Naive thymus-derived CD4-positive, alpha-beta T cell (primary cell): ENCODE data around the gene INPP5A. TPM values are rescaled to one million over a fixed set of nuclear protein-coding genes. Genes with fewer than 3 reads are reported as not detected.

ENCODE experiments used
- ATAC-seq: fragments of 150-1000 bp; cut with Tn5 transposase; 2 replicates; pipeline ENCODE4 v1.10.0; 2021; ENCODE audit warnings: mild to moderate bottlenecking, moderate library complexity
- CTCF ChIA-PET: fragments of 350-600 bp; sonication (Branson Sonifier 250); formaldehyde crosslinking; loops from one replicate; lab custom pipeline; 2021; ENCODE audit warnings: antibody characterized with exemption; lab: Charles Lee
- POLR2A ChIA-PET: fragments of 350-600 bp; sonication (Branson Sonifier 250); formaldehyde crosslinking; loops from one replicate; lab custom pipeline; 2021; ENCODE audit warnings: antibody characterized with exemption, inconsistent platforms; lab: Charles Lee
- DNase-seq, 9 donors: peaks; one replicate each; pipeline versions ENCODE4 v3.0.0 to v3.0.0-alpha.2; 2020 to 2022; ENCODE audit warnings: mixed read lengths in 1 of 9
- H3K27ac ChIP-seq: one replicate; pipeline ENCODE4 v1.7.0; 2013; ENCODE audit warnings: mild to moderate bottlenecking, low read depth, low read length, moderate library complexity
- H3K27me3 ChIP-seq, 2 donors: one replicate each; pipeline ENCODE4 v1.7.0; 2013; ENCODE audit warnings: low read length in 2 of 2, mild to moderate bottlenecking in 2 of 2, moderate library complexity in 2 of 2; ENCODE audit not compliant: control insufficient read depth in 2 of 2, insufficient read depth in 2 of 2
- H3K36me3 ChIP-seq, 3 experiments: 1 replicate in 2 of 3; 2 replicates in 1 of 3; pipeline ENCODE4 v1.7.0; 2013; ENCODE audit warnings: low read length in 3 of 3, mild to moderate bottlenecking in 3 of 3, moderate library complexity in 1 of 3; ENCODE audit not compliant: insufficient read depth in 3 of 3, control insufficient read depth in 2 of 3
- H3K4me1 ChIP-seq, 2 donors: one replicate each; pipeline ENCODE4 v1.7.0; 2013; ENCODE audit warnings: low read length in 2 of 2, mild to moderate bottlenecking in 2 of 2, moderate library complexity in 1 of 2; ENCODE audit not compliant: control insufficient read depth in 2 of 2, insufficient read depth in 2 of 2
- H3K4me3 ChIP-seq: 2 replicates; pipeline ENCODE4 v1.7.0; 2013; ENCODE audit warnings: mild to moderate bottlenecking, low read length
- H3K9me3 ChIP-seq, 3 experiments: 1 replicate in 2 of 3; 2 replicates in 1 of 3; pipeline ENCODE4 v1.7.0; 2013; ENCODE audit warnings: low read length in 3 of 3; ENCODE audit not compliant: control insufficient read depth in 2 of 3
- H3K27ac Mint-ChIP-seq, 9 donors: one replicate each; pipeline ENCODE4 v1.8.0; 2020 to 2022; ENCODE audit warnings: mixed read lengths in 9 of 9, mild to moderate bottlenecking in 8 of 9, moderate library complexity in 5 of 9, inconsistent platforms in 2 of 9
- H3K27me3 Mint-ChIP-seq, 5 donors: one replicate each; pipeline ENCODE4 v1.8.0; 2021 to 2022; ENCODE audit warnings: mixed read lengths in 5 of 5, mild to moderate bottlenecking in 1 of 5
- H3K36me3 Mint-ChIP-seq, 5 donors: one replicate each; pipeline ENCODE4 v1.8.0; 2020 to 2022; ENCODE audit warnings: mixed read lengths in 5 of 5, mild to moderate bottlenecking in 3 of 5, inconsistent platforms in 1 of 5
- H3K4me1 Mint-ChIP-seq, 7 donors: one replicate each; pipeline ENCODE4 v1.8.0; 2020 to 2022; ENCODE audit warnings: mixed read lengths in 7 of 7, mild to moderate bottlenecking in 3 of 7, inconsistent platforms in 1 of 7
- H3K4me3 Mint-ChIP-seq, 10 donors: one replicate each; pipeline ENCODE4 v1.8.0; 2020 to 2022; ENCODE audit warnings: mild to moderate bottlenecking in 10 of 10, mixed read lengths in 10 of 10, moderate library complexity in 6 of 10, inconsistent platforms in 2 of 10
- H3K9me3 Mint-ChIP-seq, 11 donors: one replicate each; pipeline ENCODE4 v1.8.0; 2020 to 2022; ENCODE audit warnings: mixed read lengths in 11 of 11, mild to moderate bottlenecking in 4 of 11, inconsistent platforms in 1 of 11, moderate library complexity in 1 of 11
- intact Hi-C, 2 donors: fragments of 100-400 bp; cut with micrococcal nuclease; formaldehyde crosslinking; loops; one replicate each; pipeline ENCODE4 v1.15.1; 2023
- polyA plus RNA-seq, 2 donors: library from polyadenylated mRNA; unstranded; fragments of 300-500 nt; fragmentation: Illumina TruSeq; gene quantifications; one replicate each; pipeline ENCODE4 v1.2.3, GENCODE V29; 2021
- total RNA-seq, 6 experiments: library from RNA in 5 of 6; stranded (reverse) in 5 of 6; gene quantifications; 1 replicate in 5 of 6; 2 replicates in 1 of 6; pipeline ENCODE4 v1.2.3 and lab custom pipeline; 2021 to 2026

Gene INPP5A
- total and polyA plus RNA-seq, 7 experiments from 2014 or later = 0.97 to 30.7 (median 25.0) TPM

DNA sequence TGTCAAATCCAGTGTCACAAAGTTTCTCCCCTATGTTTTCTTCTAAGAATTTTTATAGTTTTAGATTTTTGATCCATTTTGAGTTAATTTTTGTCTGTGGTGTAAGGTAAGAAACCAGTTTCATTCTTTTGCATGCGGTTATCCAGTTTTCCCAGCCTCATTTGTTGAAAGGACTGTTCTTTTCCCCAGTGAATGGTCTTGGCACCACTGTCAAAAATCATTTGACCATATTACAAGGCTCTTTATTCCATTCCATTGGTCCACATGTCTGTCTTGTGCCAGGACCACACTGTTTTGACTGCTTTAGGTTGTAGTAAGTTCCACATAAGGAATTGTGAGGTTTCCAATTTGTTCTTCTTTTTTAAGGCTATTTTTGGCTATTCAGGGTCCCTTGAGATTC lies 64.0 kb downstream of the INPP5A start:
- Histone ChIP-seq H3K36me3 (peaks cover 0 to 7% (median 0%) of the 10 kb centered on the region in 3 experiments), H3K27ac (no peak overlapping the region), H3K27me3 (no peaks in the 10 kb centered on the region), H3K4me1 (no peaks in the 10 kb centered on the region), H3K9me3 (peaks cover 0 to 6% (median 0%) of the 10 kb centered on the region in 3 experiments), H3K4me3 (no peak overlapping the region)
- intact Hi-C loops = no loop called here
- no peak overlapping the region for H3K27ac Mint-ChIP-seq
- POLR2A ChIA-PET = no interaction called here
- no peak for DNase-seq
- no peak for ATAC-seq
- peak overlapping the region in 1 of 10 donors; percentile 5 for H3K4me3 Mint-ChIP-seq
- H3K4me1 Mint-ChIP-seq = peaks cover 0 to 63% (median 56%) of the 10 kb centered on the region in 7 donors
- H3K27me3 Mint-ChIP-seq = no peaks in the 10 kb centered on the region
- CTCF ChIA-PET = no interaction called here
- peaks cover 19 to 47% (median 36%) of the 10 kb centered on the region in 5 donors for H3K36me3 Mint-ChIP-seq
- H3K9me3 Mint-ChIP-seq = peaks cover 2 to 40% (median 21%) of the 10 kb centered on the region in 11 donors

DNA sequence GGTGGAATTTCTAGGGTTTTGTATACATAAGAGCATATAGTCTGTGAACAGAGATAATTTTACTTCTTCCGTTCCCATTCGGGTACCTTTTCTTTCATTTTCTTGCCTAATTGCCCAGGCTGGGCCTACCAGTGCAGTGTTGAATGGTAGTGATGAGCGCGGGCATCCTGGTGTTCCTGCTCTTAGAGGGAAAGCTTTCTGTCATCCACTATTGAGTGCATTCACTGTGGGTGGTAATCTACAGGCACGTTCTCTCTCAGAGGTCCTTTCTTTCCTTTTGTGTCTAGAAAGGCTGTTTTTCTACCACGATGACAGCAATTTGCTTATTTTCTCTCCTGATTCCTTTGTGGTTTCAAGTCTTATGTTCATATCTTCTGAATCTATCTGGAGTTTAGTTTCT lies 65.0 kb downstream of the INPP5A start:
- Histone ChIP-seq H3K27ac (no peak overlapping the region), H3K9me3 (peaks cover 0 to 6% (median 0%) of the 10 kb centered on the region in 3 experiments), H3K36me3 (peaks cover 0 to 7% (median 0%) of the 10 kb centered on the region in 3 experiments), H3K4me3 (no peak overlapping the region), H3K27me3 (no peaks in the 10 kb centered on the region), H3K4me1 (no peaks in the 10 kb centered on the region)
- H3K36me3 Mint-ChIP-seq = peaks cover 19 to 44% (median 36%) of the 10 kb centered on the region in 5 donors
- no peak overlapping the region for H3K4me3 Mint-ChIP-seq
- POLR2A ChIA-PET = no interaction called here
- no peaks in the 10 kb centered on the region for H3K27me3 Mint-ChIP-seq
- CTCF ChIA-PET = no interaction called here
- H3K4me1 Mint-ChIP-seq = peaks cover 0 to 59% (median 52%) of the 10 kb centered on the region in 7 donors
- intact Hi-C loops = no loop called here
- H3K9me3 Mint-ChIP-seq = peaks cover 2 to 35% (median 21%) of the 10 kb centered on the region in 11 donors
- DNase-seq = no peak
- H3K27ac Mint-ChIP-seq = peak overlapping the region in 1 of 9 donors; percentile 11
- no peak for ATAC-seq

DNA sequence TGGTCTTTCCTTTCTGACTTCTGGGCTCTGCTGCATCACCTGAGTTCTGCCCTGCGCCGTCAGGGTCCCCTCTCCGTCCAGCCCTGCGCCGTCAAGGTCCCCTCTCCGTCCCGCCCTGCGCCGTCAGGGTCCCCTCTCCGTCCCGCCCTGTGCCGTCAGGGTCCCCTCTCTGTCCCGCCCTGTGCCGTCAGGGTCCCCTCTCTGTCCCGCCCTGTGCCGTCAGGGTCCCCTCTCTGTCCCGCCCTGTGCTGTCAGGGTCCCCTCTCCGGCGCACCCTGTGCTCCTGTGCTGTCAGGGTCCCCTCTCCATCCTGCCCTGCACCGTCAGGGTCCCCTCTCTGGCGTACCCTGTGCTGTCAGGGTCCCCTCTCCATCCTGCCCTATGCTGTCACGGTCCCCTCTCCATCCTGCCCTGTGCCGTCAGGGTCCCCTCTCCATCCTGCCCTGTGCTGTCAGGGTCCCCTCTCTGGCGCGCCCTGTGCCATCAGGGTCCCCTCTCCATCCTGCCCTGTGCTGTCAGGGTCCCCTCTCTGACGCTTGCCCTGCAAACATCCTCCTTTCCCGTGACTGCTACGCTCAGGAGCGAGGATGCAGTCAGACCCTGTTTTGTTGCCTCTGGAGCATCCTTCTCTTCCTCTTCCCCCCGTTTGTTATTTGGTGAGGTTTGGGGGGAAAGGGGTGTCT lies 66.4 kb downstream of the INPP5A start:
- H3K4me3 ChIP-seq = no peak overlapping the region
- Mint-ChIP-seq H3K27me3 (no peaks in the 10 kb centered on the region), H3K9me3 (peaks cover 2 to 26% (median 17%) of the 10 kb centered on the region in 11 donors), H3K36me3 (peaks cover 13 to 35% (median 27%) of the 10 kb centered on the region in 5 donors), H3K27ac (peak overlapping the region in 3 of 9 donors; percentile 32 to 61 (median 59)), H3K4me3 (no peak overlapping the region), H3K4me1 (peaks cover 0 to 53% (median 44%) of the 10 kb centered on the region in 7 donors)
- POLR2A ChIA-PET = no interaction called here
- H3K27ac ChIP-seq = no peak overlapping the region
- CTCF ChIA-PET = no interaction called here
- peaks cover 0 to 15% (median 0%) of the 10 kb centered on the region in 3 experiments for H3K36me3 ChIP-seq
- H3K9me3 ChIP-seq = peaks cover 0 to 6% (median 0%) of the 10 kb centered on the region in 3 experiments
- intact Hi-C loops = no loop called here
- no peak for ATAC-seq
- no peaks in the 10 kb centered on the region for H3K4me1 ChIP-seq
- peak in 1 of 9 donors; percentile 7 for DNase-seq
- no peaks in the 10 kb centered on the region for H3K27me3 ChIP-seq

DNA sequence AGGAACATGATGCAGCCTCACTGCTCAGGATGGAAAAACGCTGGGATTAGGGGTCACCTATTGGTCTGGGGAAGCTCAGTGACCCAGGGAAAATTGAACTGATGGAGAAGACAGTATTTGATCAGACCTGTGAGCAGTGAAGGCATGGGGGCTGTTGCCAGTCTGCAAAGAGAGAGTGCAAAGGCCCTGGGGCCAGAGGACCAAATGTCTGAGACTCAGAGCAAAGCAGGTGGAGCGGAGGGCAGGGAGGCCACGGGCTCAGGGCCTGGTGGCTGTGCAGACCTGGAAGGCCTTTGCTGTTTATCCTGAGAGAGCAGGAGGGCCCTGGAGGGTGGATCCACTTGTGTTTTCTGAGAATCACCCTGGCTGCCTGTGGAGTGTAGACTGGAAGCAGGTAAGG lies 67.1 kb downstream of the INPP5A start:
- Histone ChIP-seq H3K4me1 (no peaks in the 10 kb centered on the region), H3K4me3 (no peak overlapping the region), H3K36me3 (peaks cover 0 to 9% (median 0%) of the 10 kb centered on the region in 3 experiments), H3K27ac (no peak overlapping the region), H3K9me3 (peaks cover 0 to 2% (median 0%) of the 10 kb centered on the region in 3 experiments), H3K27me3 (no peaks in the 10 kb centered on the region)
- H3K36me3 Mint-ChIP-seq = peaks cover 13 to 30% (median 26%) of the 10 kb centered on the region in 5 donors
- no peak overlapping the region for H3K4me3 Mint-ChIP-seq
- peaks cover 0 to 21% (median 15%) of the 10 kb centered on the region in 11 donors for H3K9me3 Mint-ChIP-seq
- POLR2A ChIA-PET = no interaction called here
- DNase-seq (peak in 1 of 9 donors; percentile 7), ATAC-seq (no peak)
- no peaks in the 10 kb centered on the region for H3K27me3 Mint-ChIP-seq
- intact Hi-C loops = no loop called here
- H3K4me1 Mint-ChIP-seq = peaks cover 0 to 58% (median 48%) of the 10 kb centered on the region in 7 donors
- H3K27ac Mint-ChIP-seq = peak overlapping the region in 4 of 9 donors; percentile 22 to 61 (median 46)
- CTCF ChIA-PET = no interaction called here

DNA sequence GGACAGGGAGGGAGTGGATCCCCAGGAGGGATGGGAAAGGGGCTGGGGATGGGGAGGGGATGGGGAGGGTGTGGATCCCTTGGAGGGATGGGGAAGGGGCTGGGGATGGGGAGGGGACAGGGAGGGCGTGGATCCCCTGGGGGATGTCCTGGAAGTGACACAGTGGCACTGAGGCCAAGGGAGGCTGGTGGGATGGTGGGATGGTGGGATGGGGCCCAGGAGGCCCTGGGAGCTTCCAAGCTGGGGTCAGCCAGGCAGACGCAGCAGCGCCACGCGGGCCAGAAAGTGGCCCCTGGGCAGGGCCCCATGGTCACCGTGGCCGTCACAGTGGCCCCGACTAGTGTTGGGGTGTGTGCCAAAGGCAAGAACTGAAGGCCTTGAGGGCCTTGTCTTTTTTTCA lies 67.8 kb downstream of the INPP5A start:
- POLR2A ChIA-PET = no interaction called here
- no peak for ATAC-seq
- CTCF ChIA-PET = no interaction called here
- H3K4me3 ChIP-seq = no peak overlapping the region
- Mint-ChIP-seq H3K4me3 (peak overlapping the region in 1 of 10 donors; percentile 38), H3K4me1 (peaks cover 0 to 55% (median 48%) of the 10 kb centered on the region in 7 donors), H3K27ac (peak overlapping the region in 1 of 9 donors; percentile 48), H3K36me3 (peaks cover 8 to 25% (median 21%) of the 10 kb centered on the region in 5 donors), H3K9me3 (peaks cover 0 to 15% (median 11%) of the 10 kb centered on the region in 11 donors), H3K27me3 (no peaks in the 10 kb centered on the region)
- no peak overlapping the region for H3K27ac ChIP-seq
- DNase-seq = peak in 1 of 9 donors; percentile 15
- H3K27me3 ChIP-seq = no peaks in the 10 kb centered on the region
- peaks cover 0 to 7% (median 0%) of the 10 kb centered on the region in 3 experiments for H3K36me3 ChIP-seq
- peaks cover 0 to 1% of the 10 kb centered on the region in 2 donors for H3K4me1 ChIP-seq
- intact Hi-C loops = no loop called here
- no peaks in the 10 kb centered on the region for H3K9me3 ChIP-seq

DNA sequence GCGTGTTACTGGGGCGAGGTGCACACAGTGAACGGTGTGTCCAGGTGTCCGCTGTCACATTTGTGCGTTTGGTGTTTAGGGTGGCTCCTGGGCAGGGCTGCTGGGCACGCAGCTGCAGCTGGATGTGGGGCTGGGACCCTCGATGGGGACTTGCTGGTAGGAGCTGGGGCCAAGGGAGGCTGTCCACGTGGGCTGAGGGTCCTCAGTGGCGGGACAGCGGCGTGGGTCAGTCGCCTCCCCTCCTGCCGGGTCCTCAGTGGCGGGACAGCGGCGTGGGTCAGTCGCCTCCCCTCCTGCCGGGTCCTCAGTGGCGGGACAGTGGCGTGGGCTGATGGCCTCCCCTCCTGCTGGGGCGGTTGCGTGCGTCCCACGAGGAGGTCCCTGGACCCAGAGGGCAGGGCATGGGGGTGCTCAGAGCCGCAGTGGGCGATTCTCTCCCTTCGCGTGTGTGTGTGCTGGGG lies 68.5 kb downstream of the INPP5A start:
- intact Hi-C loops = no loop called here
- no peaks in the 10 kb centered on the region for H3K27me3 Mint-ChIP-seq
- ChIA-PET CTCF (no interaction called here), POLR2A (no interaction called here)
- H3K9me3 Mint-ChIP-seq = peaks cover 0 to 10% (median 4%) of the 10 kb centered on the region in 11 donors
- DNase-seq (no peak), ATAC-seq (no peak)
- no peak overlapping the region for H3K4me3 ChIP-seq
- peak overlapping the region in 1 of 9 donors; percentile 48 for H3K27ac Mint-ChIP-seq
- H3K27ac ChIP-seq = no peak overlapping the region
- H3K4me1 Mint-ChIP-seq = peaks cover 5 to 55% (median 47%) of the 10 kb centered on the region in 7 donors
- H3K27me3 ChIP-seq = no peaks in the 10 kb centered on the region
- H3K4me1 ChIP-seq = peaks cover 0 to 8% of the 10 kb centered on the region in 2 donors
- peaks cover 3 to 26% (median 15%) of the 10 kb centered on the region in 5 donors for H3K36me3 Mint-ChIP-seq
- H3K4me3 Mint-ChIP-seq = no peak overlapping the region
- H3K9me3 ChIP-seq = no peaks in the 10 kb centered on the region
- peaks cover 0 to 7% (median 0%) of the 10 kb centered on the region in 3 experiments for H3K36me3 ChIP-seq
